NCI-H1048 (cell line): ENCODE results near the gene APRT.
"Not testable (repeated sequence)": the region's sequence is repeated elsewhere in the genome, so short reads cannot be mapped to it uniquely, and the experiment has no call there.

ENCODE experiments used
- DNase-seq: peaks from one replicate; lab custom pipeline; 2025; lab: John Stamatoyannopoulos, UW

Gene APRT

GRCh38 chr16:88788749-88789148 lies 23.0 kb downstream of the APRT start:
- not testable (repeated sequence) for DNase-seq

- DNase-seq, result no peak
Observed at GRCh38 chr16:88787579-88788314, 24.0 kb downstream of the APRT start.

- DNase-seq, result no peak
Observed at GRCh38 chr16:88785106-88785924, 26.4 kb downstream of the APRT start, which contains the start of gene PIEZO1. Gene PIEZO1, minus strand, starts transcription at chr16:88785220. Its CDS starts 256 bp downstream, at chr16:88784964.

GRCh38 chr16:88784856-88785105 lies 26.9 kb downstream of the APRT start:
- no peak for DNase-seq

- no peak for DNase-seq
Observed at GRCh38 chr16:88784074-88784855, 27.5 kb downstream of the APRT start.

GRCh38 chr16:88783391-88784073 lies 28.2 kb downstream of the APRT start:
- no peak for DNase-seq

GRCh38 chr16:88782454-88783390 lies 29.0 kb downstream of the APRT start:
- DNase-seq, result no peak

GRCh38 chr16:88781140-88782077 lies 30.3 kb downstream of the APRT start:
- no peak for DNase-seq

- no peak for DNase-seq
Observed at GRCh38 chr16:88780142-88781062, 31.3 kb downstream of the APRT start.

- no peak for DNase-seq
Observed at GRCh38 chr16:88779406-88780141, 32.2 kb downstream of the APRT start.

GRCh38 chr16:88778541-88779065 lies 33.1 kb downstream of the APRT start:
- DNase-seq, result no peak

GRCh38 chr16:88778271-88778525 lies 33.5 kb downstream of the APRT start:
- DNase-seq, result no peak

- DNase-seq, result no peak
Observed at GRCh38 chr16:88777471-88778270, 34.1 kb downstream of the APRT start.

- no peak for DNase-seq
Observed at GRCh38 chr16:88775825-88776224, 35.9 kb downstream of the APRT start.

GRCh38 chr16:88774544-88775393 lies 37.0 kb downstream of the APRT start:
- no peak for DNase-seq

- no peak for DNase-seq
Observed at GRCh38 chr16:88773812-88774291, 37.9 kb downstream of the APRT start.
